ENCODE data around the gene IGLL1.
"Not testable (repeated sequence)": the region's sequence is repeated elsewhere in the genome, so short reads cannot be mapped to it uniquely, and the experiment has no call there.

GRCh38 chr22:23538696-23539030, 41.4 kb downstream of the IGLL1 start:
- TF ChIP-seq, protein P1, sequence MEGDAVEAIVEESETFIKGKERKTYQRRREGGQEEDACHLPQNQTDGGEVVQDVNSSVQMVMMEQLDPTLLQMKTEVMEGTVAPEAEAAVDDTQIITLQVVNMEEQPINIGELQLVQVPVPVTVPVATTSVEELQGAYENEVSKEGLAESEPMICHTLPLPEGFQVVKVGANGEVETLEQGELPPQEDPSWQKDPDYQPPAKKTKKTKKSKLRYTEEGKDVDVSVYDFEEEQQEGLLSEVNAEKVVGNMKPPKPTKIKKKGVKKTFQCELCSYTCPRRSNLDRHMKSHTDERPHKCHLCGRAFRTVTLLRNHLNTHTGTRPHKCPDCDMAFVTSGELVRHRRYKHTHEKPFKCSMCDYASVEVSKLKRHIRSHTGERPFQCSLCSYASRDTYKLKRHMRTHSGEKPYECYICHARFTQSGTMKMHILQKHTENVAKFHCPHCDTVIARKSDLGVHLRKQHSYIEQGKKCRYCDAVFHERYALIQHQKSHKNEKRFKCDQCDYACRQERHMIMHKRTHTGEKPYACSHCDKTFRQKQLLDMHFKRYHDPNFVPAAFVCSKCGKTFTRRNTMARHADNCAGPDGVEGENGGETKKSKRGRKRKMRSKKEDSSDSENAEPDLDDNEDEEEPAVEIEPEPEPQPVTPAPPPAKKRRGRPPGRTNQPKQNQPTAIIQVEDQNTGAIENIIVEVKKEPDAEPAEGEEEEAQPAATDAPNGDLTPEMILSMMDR (IDR thresholded peaks at IDR 0.05): not testable (repeated sequence)
- not testable (repeated sequence) for TF ChIP-seq EZH2phosphoT487 (IDR thresholded peaks at IDR 0.05)

All from neural progenitor cell (in vitro differentiated cells).